ENCODE measurements around the gene MAP7D1. TPM values are rescaled to one million over a fixed set of nuclear protein-coding genes. Genes with fewer than 3 reads are reported as not detected.

The MAP7D1 gene
- total and polyA plus RNA-seq, 7 donors: 31.8 to 226 (median 104) TPM

DNA sequence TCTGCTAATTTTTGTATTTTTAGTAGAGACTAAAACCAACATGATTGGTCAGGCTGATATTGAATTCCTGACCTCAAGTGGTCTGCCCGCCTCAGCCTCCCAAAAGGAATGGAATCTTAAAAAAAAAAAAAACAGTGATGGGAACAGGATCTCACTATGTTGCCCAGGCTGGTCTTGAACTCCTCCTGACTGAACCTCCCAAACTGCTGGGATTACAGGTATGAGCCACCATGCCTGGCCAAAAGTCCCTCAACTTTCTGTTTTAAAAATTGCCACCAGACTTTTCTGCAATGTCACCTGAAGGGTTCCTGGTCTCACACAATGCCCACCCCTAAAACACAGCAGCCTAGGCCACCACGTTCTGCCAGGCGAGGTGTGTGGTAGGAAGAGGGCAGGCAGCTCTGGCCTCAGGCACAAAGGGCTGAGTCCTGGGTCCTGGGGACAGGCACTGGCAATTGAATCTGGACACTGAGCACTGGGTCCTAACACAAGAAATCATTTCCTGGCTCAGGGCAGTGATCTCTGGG lies 47.1 kb downstream of the MAP7D1 start:
- DNase-seq: no peak
- no peak for TF ChIP-seq EP300 (IDR thresholded peaks at IDR 0.05)
- TF ChIP-seq POLR2A (IDR thresholded peaks at IDR 0.05): no peak
- TF ChIP-seq, protein P1, sequence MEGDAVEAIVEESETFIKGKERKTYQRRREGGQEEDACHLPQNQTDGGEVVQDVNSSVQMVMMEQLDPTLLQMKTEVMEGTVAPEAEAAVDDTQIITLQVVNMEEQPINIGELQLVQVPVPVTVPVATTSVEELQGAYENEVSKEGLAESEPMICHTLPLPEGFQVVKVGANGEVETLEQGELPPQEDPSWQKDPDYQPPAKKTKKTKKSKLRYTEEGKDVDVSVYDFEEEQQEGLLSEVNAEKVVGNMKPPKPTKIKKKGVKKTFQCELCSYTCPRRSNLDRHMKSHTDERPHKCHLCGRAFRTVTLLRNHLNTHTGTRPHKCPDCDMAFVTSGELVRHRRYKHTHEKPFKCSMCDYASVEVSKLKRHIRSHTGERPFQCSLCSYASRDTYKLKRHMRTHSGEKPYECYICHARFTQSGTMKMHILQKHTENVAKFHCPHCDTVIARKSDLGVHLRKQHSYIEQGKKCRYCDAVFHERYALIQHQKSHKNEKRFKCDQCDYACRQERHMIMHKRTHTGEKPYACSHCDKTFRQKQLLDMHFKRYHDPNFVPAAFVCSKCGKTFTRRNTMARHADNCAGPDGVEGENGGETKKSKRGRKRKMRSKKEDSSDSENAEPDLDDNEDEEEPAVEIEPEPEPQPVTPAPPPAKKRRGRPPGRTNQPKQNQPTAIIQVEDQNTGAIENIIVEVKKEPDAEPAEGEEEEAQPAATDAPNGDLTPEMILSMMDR (IDR thresholded peaks at IDR 0.05): no peak
- no peak for TF ChIP-seq POLR2AphosphoS5 (IDR thresholded peaks at IDR 0.05)
- Histone ChIP-seq H3K4me3 (no peak overlapping the region), H3K27me3 (no peaks in the 10 kb centered on the region), H3K27ac (peak overlapping the region; percentile 62 to 82 (median 69)), H3K36me3 (no peaks in the 10 kb centered on the region), H3K9me3 (no peaks in the 10 kb centered on the region), H3K4me1 (peaks cover 0 to 51% (median 33%) of the 10 kb centered on the region in 4 donors)
- intact Hi-C loops (cut with DNase I): no loop called here
- 90 to 93% methylated on average over 3 of the region's 3 CpGs for WGBS, 2 donors

DNA sequence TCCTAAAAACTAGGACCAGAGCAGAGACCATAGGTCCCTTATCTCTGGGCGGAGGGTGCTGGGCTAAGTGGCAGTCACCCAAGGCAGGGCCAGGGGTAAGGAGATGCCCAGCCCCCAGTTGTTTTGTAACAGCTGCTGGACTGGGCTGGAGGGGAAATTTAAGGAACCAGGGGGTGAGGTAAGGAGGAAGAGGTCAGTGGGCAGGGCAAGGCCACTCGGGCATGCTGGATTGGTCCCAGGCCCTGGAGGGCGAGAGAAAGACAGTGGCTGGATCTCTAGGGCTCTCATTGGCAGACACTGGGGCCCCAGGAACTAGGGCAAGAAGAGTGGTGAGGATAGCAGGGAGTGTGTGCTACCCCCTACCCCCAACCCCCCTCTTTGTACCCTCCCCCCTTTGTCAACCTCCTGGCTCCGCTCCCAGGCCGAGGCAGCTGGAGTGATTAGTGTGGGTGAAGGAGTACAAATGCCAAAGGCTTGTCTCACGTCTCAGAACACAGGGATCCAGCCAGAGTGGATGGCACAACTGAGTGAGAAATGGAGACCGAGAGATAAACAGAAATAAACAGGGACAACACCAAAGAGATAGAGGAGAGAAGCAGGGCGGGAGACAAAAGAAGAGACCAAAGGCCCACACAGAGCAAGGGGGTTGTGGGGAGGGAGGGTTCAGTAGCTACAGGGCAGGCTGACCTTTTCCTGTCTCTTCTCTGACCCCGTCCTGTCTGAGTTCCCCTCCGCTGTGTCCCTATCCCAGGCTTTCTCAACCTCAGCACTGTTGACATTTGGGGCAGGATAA lies 47.8 kb downstream of the MAP7D1 start:
- H3K9me3 ChIP-seq: no peaks in the 10 kb centered on the region
- peaks cover 0 to 51% (median 33%) of the 10 kb centered on the region in 4 donors for H3K4me1 ChIP-seq
- peak overlapping the region; percentile 62 to 82 (median 69) for H3K27ac ChIP-seq
- 75 to 76% methylated on average over 10 of the region's 10 CpGs for WGBS, 2 donors
- intact Hi-C loops (cut with DNase I): no loop called here
- H3K4me3 ChIP-seq: no peak overlapping the region
- H3K27me3 ChIP-seq: no peaks in the 10 kb centered on the region
- no peaks in the 10 kb centered on the region for H3K36me3 ChIP-seq
- peak; percentile 81 for DNase-seq
- no peak for TF ChIP-seq POLR2A (IDR thresholded peaks at IDR 0.05)
- TF ChIP-seq POLR2AphosphoS5 (IDR thresholded peaks at IDR 0.05): peak in 1 of 4 donors; percentile 9

DNA sequence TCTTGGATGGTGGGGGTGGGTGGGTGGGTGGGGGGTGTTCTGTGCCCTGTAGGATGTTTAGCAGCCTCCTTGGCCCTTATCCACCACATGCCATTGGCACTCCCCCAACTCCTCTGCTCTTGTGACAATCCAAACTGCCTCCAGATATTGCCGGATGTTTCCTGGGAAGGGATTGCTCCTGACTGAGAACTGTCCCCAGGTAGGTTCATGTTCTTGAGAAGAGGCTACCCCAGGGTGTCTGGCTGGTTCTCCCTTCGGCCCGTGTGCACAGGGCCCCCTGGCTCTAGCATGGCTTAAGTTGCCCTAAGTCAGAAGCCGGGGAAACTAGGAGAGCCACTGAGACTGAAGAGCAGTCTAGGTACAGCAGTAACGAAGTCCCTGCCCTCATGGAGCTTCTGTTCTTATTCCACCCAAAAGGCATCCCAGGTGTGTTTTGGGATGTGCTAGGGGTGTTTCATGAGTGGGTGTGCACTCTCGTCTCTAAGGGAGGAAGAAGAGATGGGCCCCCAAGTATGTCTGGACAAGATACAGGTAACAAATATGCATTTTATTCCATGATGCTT lies 48.5 kb downstream of the MAP7D1 start:
- no peak overlapping the region for H3K4me3 ChIP-seq
- intact Hi-C loops (cut with DNase I): no loop called here
- peaks cover 0 to 51% (median 33%) of the 10 kb centered on the region in 4 donors for H3K4me1 ChIP-seq
- H3K27ac ChIP-seq: peak overlapping the region; percentile 62 to 82 (median 69)
- no peaks in the 10 kb centered on the region for H3K27me3 ChIP-seq
- no peaks in the 10 kb centered on the region for H3K9me3 ChIP-seq
- H3K36me3 ChIP-seq: no peaks in the 10 kb centered on the region
- TF ChIP-seq POLR2AphosphoS5 (IDR thresholded peaks at IDR 0.05) (no peak), POLR2A (IDR thresholded peaks at IDR 0.05) (no peak), EP300 (IDR thresholded peaks at IDR 0.05) (no peak)
- TF ChIP-seq, protein P1 (IDR thresholded peaks at IDR 0.05): no peak
- DNase-seq: no peak
- WGBS, 2 donors: 81 to 88% methylated on average over 6 of the region's 6 CpGs

DNA sequence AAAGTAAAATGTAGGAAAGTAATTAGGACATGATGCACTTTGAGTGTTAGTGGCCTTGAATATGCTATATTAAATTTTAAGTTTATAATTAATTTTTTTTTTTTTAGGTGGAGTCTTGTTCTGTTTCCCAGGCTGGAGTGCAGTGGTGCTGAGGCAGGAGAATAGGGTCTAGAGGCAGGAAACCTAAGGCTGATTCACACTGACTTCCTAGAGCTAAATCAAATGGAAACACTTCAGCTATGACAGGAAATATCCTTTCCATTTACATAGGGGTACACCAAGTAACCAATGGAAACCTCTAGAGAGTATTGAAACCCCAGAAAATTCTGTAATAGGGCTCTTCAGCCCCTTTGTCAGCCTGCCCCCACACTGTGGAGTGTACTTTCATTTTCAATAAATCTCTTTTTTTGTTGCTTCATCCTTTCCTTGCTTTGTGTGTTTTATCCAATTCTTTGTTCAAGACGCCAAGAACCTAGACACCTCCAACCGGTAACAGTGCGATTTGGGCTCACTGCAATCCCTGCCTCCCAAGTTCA lies 50.4 kb downstream of the MAP7D1 start:
- H3K27me3 ChIP-seq: no peaks in the 10 kb centered on the region
- no peak for DNase-seq
- 94 to 95% methylated on average over 3 of the region's 3 CpGs for WGBS, 2 donors
- peaks cover 0 to 41% (median 26%) of the 10 kb centered on the region in 4 donors for H3K4me1 ChIP-seq
- H3K27ac ChIP-seq: no peak overlapping the region
- H3K9me3 ChIP-seq: no peaks in the 10 kb centered on the region
- TF ChIP-seq, protein P1 (IDR thresholded peaks at IDR 0.05): no peak
- TF ChIP-seq POLR2A (IDR thresholded peaks at IDR 0.05) (no peak), EP300 (IDR thresholded peaks at IDR 0.05) (no peak), POLR2AphosphoS5 (IDR thresholded peaks at IDR 0.05) (no peak)
- H3K36me3 ChIP-seq: no peaks in the 10 kb centered on the region
- intact Hi-C loops (cut with DNase I): no loop called here
- H3K4me3 ChIP-seq: no peak overlapping the region

DNA sequence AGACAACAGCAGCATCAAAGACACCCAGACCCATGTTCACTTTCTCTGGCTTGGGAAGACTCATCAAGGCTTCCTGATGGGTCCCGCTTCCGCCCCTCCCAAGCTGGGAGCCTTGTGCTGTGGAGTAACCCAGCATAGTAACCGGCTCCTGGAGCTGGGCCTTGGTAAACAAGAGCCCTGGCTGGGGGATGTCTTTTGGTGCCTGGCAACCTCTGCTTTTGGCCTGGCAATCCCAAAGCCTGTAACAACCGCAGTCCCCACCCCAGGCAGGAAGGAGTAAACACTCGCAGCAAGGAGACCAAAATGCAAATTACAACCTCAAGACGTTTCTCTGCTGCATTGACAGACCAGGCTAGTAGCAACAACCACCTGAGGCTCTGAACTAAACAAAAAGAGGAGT lies 51.4 kb downstream of the MAP7D1 start:
- Histone ChIP-seq H3K27ac (peak overlapping the region in 3 of 4 donors; percentile 36 to 60 (median 45)), H3K4me1 (peaks cover 0 to 41% (median 26%) of the 10 kb centered on the region in 4 donors), H3K4me3 (no peak overlapping the region), H3K36me3 (no peaks in the 10 kb centered on the region), H3K27me3 (no peaks in the 10 kb centered on the region), H3K9me3 (no peaks in the 10 kb centered on the region)
- peak; percentile 72 for DNase-seq
- intact Hi-C loops (cut with DNase I): no loop called here
- 24 to 54% methylated on average over 6 of the region's 6 CpGs for WGBS, 2 donors
- TF ChIP-seq POLR2AphosphoS5 (IDR thresholded peaks at IDR 0.05): no peak
- no peak for TF ChIP-seq EP300 (IDR thresholded peaks at IDR 0.05)
- TF ChIP-seq, protein P1 (IDR thresholded peaks at IDR 0.05): no peak
- TF ChIP-seq POLR2A (IDR thresholded peaks at IDR 0.05): no peak
